NCI-H82 treated with DMSO at 0.1 percent for 48 hours (cell line): Measurements from ENCODE around the gene ZNF627.
"Not testable (repeated sequence)": the region's sequence is repeated elsewhere in the genome, so short reads cannot be mapped to it uniquely, and the experiment has no call there.

Experiments
- DNase-seq: peaks from one replicate; lab custom pipeline; 2025; ENCODE audit not compliant: unreplicated experiment; lab: John Stamatoyannopoulos, UW

ZNF627 gene

DNA sequence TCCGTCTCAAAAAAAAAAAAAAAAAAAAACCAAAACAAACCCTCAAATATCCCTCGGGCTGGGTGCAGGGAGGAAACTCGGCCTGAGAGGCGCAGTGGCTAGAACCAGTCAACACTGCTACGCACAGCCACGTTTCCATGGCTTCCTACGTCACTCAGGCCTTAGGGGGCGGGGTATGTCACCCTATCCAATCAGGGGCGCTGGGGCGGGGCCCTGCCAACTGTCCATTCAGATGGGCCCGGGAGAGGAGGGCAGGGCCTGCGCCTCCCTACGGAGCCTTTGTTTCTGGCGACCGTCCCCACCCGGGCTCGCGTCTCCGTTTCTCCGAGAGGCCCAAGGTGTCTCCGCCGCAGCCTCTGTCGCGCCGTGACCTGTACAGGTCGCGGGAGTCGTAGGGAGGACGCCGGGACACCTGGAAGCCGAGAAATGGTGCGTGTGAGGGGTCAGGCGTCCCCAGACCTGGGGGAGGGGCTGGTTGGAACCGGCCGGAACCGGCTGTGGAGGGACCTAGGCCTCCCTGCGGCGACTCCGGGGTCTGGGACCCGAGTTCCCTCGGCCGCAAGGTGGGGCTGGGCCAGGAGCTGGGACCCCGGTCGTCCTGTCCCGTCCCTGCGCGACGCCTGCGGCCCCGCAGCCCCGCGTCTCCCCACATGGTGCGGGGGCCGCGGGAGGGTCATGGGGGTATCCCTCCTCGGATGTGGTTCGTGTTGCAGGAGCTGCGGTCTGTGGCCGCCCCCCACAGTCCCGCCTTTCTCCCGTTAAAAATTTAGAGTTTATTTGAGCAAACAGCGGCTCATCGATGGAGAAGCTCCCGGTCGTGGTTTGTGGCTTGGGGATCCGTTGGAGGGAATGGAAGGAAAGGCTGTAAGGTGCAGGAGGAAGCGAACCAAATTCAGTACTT, at the start of gene ZNF627:
Gene ZNF627, plus strand, starts transcription at position 282 of the 901 bp plus-strand sequence. Its CDS starts 145 bp downstream, at position 427.
- DNase-seq = peak; percentile 87

GRCh38 chr19:11547929-11548700, 49.2 kb upstream of the ZNF627 start:
- DNase-seq = no peak

DNA sequence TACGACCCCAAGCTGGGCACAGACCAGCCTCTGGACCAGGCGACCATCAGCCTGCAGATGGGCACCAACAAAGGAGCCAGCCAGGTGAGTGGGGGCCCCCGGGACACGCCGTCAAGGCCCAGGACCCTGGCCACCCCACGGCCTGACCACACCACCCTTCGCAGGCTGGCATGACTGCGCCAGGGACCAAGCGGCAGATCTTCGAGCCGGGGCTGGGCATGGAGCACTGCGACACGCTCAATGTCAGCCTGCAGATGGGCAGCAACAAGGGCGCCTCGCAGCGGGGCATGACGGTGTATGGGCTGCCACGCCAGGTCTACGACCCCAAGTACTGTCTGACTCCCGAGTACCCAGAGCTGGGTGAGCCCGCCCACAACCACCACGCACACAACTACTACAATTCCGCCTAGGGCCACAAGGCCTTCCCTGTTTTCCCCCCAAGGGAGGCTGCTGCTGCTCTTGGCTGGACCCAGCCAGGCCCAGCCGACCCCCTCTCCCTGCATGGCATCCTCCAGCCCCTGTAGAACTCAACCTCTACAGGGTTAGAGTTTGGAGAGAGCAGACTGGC, 47.8 kb upstream of the ZNF627 start:
- DNase-seq = no peak

DNA sequence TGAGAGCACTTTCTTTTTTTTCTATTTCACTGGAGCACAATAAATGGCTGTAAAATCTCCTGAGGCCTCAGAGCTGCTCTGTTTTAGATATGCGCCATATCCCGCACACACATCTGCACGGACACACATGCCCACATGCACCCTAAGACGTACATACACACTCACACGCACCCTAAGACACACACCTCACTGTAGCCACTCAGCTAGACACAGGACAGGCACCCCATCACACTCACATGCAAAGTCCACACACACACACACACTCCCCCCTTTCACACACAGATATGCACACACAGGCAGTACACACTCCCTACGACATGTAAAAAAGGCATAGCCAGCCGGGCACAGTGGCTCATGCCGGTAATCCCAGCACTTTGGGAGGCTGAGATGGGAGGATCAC, 47.0 kb upstream of the ZNF627 start:
- DNase-seq = no peak

DNA sequence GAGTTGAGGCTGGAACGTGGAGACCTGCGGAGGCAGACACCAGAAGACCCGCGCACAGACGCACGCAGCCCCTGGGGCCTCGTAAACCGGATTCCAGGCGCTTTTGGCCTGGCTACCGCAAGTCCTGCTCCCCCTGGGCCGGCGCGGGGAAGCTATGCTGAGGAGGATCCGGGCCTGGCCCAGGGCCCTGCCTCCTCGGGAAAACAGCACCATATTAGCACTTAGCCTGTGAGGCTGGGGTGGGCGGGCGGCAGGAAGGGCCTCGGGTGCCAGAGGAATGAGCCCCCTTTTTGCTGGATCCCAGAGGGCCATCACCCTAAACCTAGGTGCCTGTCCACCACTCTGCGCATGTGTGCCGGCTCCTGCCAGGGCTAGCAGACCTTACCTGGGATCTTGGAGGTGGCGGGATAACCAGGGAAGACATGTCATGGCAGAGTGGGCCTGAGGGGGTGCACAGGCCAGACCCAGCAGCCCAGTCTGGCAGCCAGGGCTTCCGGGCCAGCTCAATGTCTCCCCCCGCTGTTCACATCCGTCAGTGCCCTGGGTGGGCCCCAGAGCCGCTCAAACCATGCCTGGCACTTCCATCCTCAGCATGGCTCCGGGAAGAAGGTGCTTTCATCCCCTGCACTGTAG, 45.6 kb upstream of the ZNF627 start:
- DNase-seq = no peak

DNA sequence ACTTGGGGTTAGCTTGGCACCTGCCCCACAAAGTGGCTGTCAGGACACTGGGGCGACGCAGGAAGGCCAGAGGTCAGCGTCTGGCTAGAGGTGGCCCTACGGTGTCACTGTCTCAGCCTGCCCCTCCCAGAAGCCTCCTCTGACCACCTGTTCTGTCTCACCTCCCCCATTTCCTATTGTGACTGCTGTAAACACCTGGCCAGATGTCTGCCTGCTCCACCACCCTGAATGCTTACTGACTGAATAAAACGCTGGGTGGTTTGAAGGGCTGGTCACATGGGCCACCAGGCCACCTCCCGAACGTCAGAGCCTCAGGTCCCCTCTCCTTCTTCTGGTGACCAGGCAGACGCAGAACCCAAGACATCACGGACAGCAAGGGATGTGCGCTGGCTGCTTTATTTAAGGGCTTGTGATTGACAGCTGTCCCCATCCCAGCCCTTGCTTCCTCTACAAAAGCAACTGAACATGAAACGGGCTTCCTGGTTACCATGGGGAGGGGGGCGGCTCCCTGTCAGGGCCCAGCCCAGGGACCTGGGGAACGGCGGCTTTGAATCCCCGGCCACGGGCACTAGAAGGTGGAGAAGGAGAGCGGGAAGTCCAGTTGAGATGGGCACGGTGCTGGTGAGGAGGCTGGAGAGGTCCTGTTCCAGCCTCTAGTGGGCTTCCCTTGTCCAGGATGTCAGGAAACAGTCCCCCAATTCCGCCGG, 44.5 kb upstream of the ZNF627 start:
- no peak for DNase-seq

- no peak for DNase-seq
Measured at GRCh38 chr19:11554160-11554559, 43.1 kb upstream of the ZNF627 start.

- DNase-seq = no peak
Measured at GRCh38 chr19:11555246-11555645, 42.0 kb upstream of the ZNF627 start.

- no peak for DNase-seq
Measured at GRCh38 chr19:11556634-11557420, 40.5 kb upstream of the ZNF627 start.

- peak; percentile 80 for DNase-seq
Measured at GRCh38 chr19:11558881-11559828, 38.1 kb upstream of the ZNF627 start, which contains the start of gene ELOF1. Gene ELOF1 (minus strand): TSS chr19:11559230. CDS start chr19:11554347, 4,883 bp downstream.

DNA sequence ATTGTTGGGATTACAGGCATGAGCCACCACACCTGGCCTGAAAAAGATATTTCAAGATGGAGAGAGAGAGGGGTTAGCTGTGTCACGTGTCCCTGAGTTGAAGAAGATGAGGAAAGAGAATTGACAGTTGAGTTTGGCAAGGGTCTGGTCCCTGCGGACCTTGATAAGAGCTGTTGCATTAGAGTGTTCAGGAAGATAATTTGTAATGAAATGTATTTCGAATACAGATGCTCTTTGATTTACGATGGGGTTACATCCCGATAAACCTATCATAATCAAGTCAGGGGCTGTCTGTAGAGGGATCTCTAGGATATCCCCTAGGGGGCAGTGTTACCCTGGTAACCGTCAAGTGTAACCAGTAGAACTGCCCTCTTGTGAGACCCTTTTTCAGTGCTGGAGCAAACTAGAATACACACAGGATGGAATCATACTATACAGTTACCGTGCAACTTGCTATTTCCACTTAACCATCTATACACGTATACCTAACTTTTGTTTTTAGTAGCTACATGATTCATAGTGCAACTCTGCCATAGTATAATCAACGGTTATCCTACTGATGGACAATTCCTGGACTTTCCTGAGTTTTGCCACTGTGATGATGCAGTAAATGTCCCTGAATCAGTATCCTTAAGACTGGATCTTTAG, 36.8 kb upstream of the ZNF627 start:
- peak; percentile 32 for DNase-seq

GRCh38 chr19:11563532-11563931, 33.8 kb upstream of the ZNF627 start:
- DNase-seq = no peak

GRCh38 chr19:11564082-11564807, 33.0 kb upstream of the ZNF627 start:
- not testable (repeated sequence) for DNase-seq

DNA sequence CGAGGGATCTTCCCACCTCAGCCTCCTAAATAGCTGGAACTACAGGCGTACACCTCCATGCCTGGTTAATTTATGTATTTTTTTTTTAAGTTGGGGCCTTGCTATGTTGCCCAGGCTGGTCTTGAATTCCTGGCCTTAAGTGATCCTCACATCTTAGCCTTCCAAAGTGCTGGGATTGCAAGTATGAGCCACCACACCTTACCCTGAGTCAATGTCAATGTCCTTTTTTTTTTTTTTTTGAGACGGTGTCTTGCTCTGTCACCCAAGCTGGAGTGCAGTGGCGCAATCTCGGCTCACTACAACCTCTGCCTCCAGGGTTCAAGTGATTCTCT, 31.7 kb upstream of the ZNF627 start:
- DNase-seq = not testable (repeated sequence)

GRCh38 chr19:11566164-11566563, 31.1 kb upstream of the ZNF627 start:
- DNase-seq = no peak

DNA sequence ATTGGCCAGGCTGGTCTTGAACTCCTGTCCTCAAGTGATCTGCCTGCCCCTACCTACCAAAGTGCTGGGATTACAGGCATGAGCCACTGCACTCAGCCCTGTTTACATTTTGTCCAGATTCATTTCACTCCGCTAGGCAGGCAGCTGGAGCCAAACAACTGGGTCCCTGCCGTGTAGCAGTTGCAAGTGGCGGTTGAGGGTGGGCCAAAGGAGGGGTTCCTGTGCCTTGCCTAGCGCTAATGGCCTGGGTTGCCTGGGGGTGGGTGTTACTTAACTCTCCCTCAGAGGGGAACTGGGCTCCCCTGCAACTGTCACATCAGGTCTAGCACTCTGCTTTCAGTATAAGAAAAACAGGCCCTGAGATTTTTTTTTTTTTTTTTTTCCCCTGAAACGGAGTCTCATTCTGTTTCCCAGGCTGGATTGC, 27.2 kb upstream of the ZNF627 start:
- DNase-seq = no peak

DNA sequence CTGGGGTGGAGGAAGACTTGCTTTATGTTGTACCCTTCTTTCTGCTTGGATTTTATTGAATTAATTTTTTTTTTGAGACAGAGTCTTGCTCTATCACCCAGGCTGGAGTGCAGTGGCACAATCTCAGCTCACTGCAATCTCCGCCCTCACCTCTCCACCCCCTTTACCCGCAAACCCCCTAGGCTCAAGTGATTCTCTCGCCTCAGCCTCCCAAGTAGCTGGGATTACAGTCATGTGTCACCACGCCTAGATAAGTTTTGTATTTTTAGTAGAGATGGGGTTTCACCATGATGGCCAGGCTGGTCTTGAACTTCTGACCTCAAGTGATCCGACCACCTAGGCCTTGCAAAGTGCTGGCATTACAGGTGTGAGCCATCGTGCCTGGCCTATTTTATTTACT, 23.9 kb upstream of the ZNF627 start:
- DNase-seq = not testable (repeated sequence)
